DOHH2 (cell line): Measurements from ENCODE around the gene SRA1.

ENCODE experiments used
- H3F3A ChIP-seq: fragments of 200-600 bp; sonication (generic), shearing (Covaris generic); 2 replicates; pipeline ENCODE4 v1.6.0; 2016; ENCODE audit warnings: antibody characterized with exemption, mild to moderate bottlenecking; ENCODE audit not compliant: control insufficient read depth, insufficient read depth
- H3K27ac ChIP-seq: fragments of 200-600 bp; sonication (generic); 2 replicates; pipeline ENCODE4 v1.5.1; 2014; ENCODE audit warnings: low read depth, mild to moderate bottlenecking, low read length, moderate library complexity
- H3K27me3 ChIP-seq: fragments of 200-600 bp; sonication (generic); 2 replicates; pipeline ENCODE4 v1.6.1; 2014; ENCODE audit warnings: mild to moderate bottlenecking, low read length, mixed read lengths; ENCODE audit not compliant: control insufficient read depth
- H3K36me3 ChIP-seq: fragments of 200-600 bp; sonication (generic); 2 replicates; pipeline ENCODE4 v1.6.1; 2014; ENCODE audit warnings: mild to moderate bottlenecking, low read length, moderate library complexity, mixed read lengths; ENCODE audit not compliant: control insufficient read depth
- H3K4me1 ChIP-seq: fragments of 200-600 bp; sonication (generic); 2 replicates; pipeline ENCODE4 v1.6.1; 2014; ENCODE audit warnings: mild to moderate bottlenecking, low read length, mixed read lengths; ENCODE audit not compliant: control insufficient read depth
- H3K4me2 ChIP-seq: fragments of 200-600 bp; sonication (generic); 2 replicates; pipeline ENCODE4 v1.6.0; 2014; ENCODE audit warnings: mild to moderate bottlenecking, low read length, moderate library complexity
- H3K4me3 ChIP-seq: fragments of 200-600 bp; sonication (generic); 2 replicates; pipeline ENCODE4 v1.5.1; 2014; ENCODE audit warnings: mild to moderate bottlenecking, low read length, mixed read lengths
- H3K79me2 ChIP-seq: fragments of 200-600 bp; sonication (generic); 2 replicates; pipeline ENCODE4 v1.6.1; 2014; ENCODE audit warnings: mild to moderate bottlenecking, low read length, mixed read lengths; ENCODE audit not compliant: control insufficient read depth
- H3K9me2 ChIP-seq: fragments of 200-600 bp; sonication (generic); replicated peaks from 2 replicates; pipeline ENCODE4 v1.6.1; 2014; ENCODE audit warnings: mild to moderate bottlenecking, low read length, mixed read lengths; ENCODE audit not compliant: control insufficient read depth
- H3K9me3 ChIP-seq: fragments of 200-600 bp; sonication (generic); 2 replicates; pipeline ENCODE4 v1.6.1; 2014; ENCODE audit warnings: antibody characterized with exemption, low read length, mixed read lengths; ENCODE audit not compliant: control insufficient read depth, insufficient read depth
- H4K20me1 ChIP-seq: fragments of 200-600 bp; sonication (generic); 2 replicates; pipeline ENCODE4 v1.6.0; 2014; ENCODE audit warnings: low read depth, mild to moderate bottlenecking, antibody characterized with exemption, low read length, moderate library complexity; ENCODE audit not compliant: control insufficient read depth, insufficient read depth
- EZH2phosphoT487 ChIP-seq: fragments of 200-600 bp; sonication (generic); IDR thresholded peaks from 2 replicates; pipeline ENCODE4 v1.6.1; 2017; ENCODE audit warnings: borderline replicate concordance, mild to moderate bottlenecking, antibody characterized with exemption, low read length, moderate library complexity, mixed read lengths
- TF ChIP-seq, protein P1 (sequence below): fragments of 200-600 bp; sonication (generic); IDR thresholded peaks from one replicate; pipeline ENCODE4 v1.5.1; 2014; ENCODE audit warnings: antibody characterized with exemption, mild to moderate bottlenecking, low read depth, low read length; ENCODE audit not compliant: poor library complexity, severe bottlenecking

The SRA1 gene

DNA sequence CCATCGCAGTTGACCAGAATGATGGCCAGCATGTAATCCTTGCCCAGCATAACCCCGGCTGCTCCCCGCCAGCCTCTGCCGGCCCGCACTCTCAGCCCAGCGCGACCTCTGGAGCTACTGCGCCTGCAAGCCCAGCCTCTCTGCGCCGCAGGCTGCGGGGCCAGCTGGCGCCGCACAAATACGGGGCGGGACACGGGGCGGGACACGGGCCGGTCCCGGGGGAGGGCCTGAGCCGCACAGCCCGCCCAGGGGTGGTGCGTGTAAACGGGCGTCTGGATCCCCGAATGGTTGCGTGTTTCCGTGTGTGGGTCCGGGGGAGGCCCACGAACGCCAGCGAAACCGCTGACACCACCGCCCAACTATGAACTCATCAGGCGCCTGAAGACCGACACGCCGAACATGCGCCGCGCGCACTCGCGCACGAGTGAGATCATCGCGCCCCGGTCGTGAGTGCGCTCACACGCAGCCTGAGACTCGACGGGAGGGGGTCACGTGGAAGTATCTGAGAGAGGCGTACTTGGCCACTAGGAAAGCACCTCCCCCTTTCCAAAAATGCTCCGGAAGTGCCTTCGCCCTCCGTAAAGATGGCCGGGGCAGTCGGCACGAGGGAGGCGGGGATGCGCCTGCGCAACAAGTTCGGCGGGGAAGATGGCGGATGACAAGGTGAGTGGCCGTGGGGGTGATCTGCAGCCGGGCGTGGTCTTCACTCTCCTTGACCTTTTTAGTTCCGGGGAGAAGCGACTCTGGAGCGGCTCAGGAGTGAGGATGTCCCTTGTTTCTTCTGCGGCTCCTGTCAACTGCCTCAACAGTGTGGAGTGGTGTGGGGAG is 7.1 kb upstream of the SRA1 start, which contains the start of the genes APBB3 and SLC35A4:
Gene APBB3 (minus strand): TSS at position 403 of the 828 bp plus-strand sequence. CDS start 353 bp downstream, at position 50.
Gene SLC35A4 (plus strand): TSS at position 633 of the 828 bp plus-strand sequence. CDS start 2,342 bp downstream, outside the sequence.
- no peaks in the 10 kb centered on the region for H3K27me3 ChIP-seq
- H3K79me2 ChIP-seq: peaks cover 35% of the 10 kb centered on the region
- no peaks in the 10 kb centered on the region for H4K20me1 ChIP-seq
- H3K9me2 ChIP-seq: no peaks in the 10 kb centered on the region
- H3K4me2 ChIP-seq: peak within 1 kb of the TSS; percentile 92
- peak within 1 kb of the TSS; percentile 31 for H3K27ac ChIP-seq
- no peaks in the 10 kb centered on the region for H3K9me3 ChIP-seq
- H3F3A ChIP-seq: no peaks in the 10 kb centered on the region
- H3K36me3 ChIP-seq: peaks cover 37% of the 10 kb centered on the region
- H3K4me1 ChIP-seq: peaks cover 23% of the 10 kb centered on the region
- peak within 1 kb of the TSS; percentile 94 for H3K4me3 ChIP-seq
- TF ChIP-seq EZH2phosphoT487: no peak
- TF ChIP-seq, protein P1, sequence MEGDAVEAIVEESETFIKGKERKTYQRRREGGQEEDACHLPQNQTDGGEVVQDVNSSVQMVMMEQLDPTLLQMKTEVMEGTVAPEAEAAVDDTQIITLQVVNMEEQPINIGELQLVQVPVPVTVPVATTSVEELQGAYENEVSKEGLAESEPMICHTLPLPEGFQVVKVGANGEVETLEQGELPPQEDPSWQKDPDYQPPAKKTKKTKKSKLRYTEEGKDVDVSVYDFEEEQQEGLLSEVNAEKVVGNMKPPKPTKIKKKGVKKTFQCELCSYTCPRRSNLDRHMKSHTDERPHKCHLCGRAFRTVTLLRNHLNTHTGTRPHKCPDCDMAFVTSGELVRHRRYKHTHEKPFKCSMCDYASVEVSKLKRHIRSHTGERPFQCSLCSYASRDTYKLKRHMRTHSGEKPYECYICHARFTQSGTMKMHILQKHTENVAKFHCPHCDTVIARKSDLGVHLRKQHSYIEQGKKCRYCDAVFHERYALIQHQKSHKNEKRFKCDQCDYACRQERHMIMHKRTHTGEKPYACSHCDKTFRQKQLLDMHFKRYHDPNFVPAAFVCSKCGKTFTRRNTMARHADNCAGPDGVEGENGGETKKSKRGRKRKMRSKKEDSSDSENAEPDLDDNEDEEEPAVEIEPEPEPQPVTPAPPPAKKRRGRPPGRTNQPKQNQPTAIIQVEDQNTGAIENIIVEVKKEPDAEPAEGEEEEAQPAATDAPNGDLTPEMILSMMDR: no peak

DNA sequence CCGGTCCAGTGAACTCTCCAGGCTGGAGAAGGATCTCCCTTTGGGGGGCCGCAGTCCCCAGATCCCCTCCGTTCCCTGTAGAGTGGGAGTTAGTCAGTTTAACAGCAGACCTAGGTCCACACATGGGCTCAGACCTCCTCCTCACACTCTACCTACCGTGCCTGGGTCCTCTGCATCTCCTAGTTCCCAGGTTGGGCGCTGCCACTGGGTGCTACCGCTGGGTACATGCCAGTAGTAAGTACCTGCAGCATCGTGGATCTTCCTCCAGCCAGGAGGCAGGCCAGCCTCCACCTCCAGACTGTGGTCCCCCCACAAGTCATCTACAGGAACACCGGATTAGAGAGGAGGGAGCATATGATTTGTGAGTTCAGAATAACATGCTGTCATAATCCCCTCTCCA is 6.3 kb upstream of the SRA1 start:
- H3K27me3 ChIP-seq: no peaks in the 10 kb centered on the region
- H3K4me2 ChIP-seq: peak overlapping the region; percentile 92
- H3K9me2 ChIP-seq: no peaks in the 10 kb centered on the region
- peaks cover 35% of the 10 kb centered on the region for H3K36me3 ChIP-seq
- H3K4me1 ChIP-seq: peaks cover 23% of the 10 kb centered on the region
- no peaks in the 10 kb centered on the region for H3K9me3 ChIP-seq
- TF ChIP-seq EZH2phosphoT487: no peak
- TF ChIP-seq, protein P1: no peak
- no peak overlapping the region for H3K27ac ChIP-seq
- no peaks in the 10 kb centered on the region for H3F3A ChIP-seq
- peak overlapping the region; percentile 94 for H3K4me3 ChIP-seq
- no peaks in the 10 kb centered on the region for H4K20me1 ChIP-seq
- peaks cover 35% of the 10 kb centered on the region for H3K79me2 ChIP-seq

DNA sequence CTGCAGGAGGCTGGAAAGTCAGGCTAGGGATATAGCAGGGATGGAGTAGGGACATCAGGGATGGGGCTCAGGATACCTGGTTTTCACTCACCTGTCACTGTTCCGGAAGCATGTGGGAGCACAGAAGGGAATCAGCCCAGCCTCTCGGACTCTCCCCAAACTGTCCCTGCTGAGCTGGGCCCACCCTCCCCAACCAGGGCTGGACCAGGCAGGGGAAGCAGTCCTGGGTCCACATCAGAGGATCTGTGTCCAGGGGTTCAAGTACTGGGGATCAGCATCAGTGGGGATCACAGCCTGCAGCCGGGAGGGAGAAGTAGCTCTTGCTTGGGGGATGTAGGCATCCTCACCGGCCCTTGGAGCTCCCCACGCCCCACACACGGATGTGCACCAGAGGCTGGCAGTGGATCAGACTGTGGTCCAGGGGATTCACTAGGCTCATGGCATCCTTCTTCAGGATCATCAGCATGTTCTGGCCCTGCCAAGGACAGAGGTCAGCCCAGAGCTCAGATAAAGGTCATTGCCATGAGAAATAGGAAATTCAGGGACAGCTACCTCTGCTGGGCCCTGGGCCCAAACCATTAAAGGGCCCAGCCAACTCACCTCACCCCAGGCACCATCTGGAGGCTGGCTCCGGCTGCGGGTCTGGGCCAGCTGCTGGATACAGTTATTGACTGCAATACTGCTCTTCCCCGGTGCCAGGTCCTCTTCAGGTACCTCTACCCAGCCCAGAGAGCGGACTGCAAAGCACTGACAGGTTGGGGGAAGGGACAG is 4.7 kb upstream of the SRA1 start:
- Histone ChIP-seq H3K9me2 (no peaks in the 10 kb centered on the region), H4K20me1 (no peaks in the 10 kb centered on the region), H3K36me3 (peaks cover 21% of the 10 kb centered on the region), H3K27me3 (no peaks in the 10 kb centered on the region), H3K4me1 (peaks cover 32% of the 10 kb centered on the region), H3K4me2 (no peak overlapping the region), H3F3A (no peaks in the 10 kb centered on the region), H3K9me3 (no peaks in the 10 kb centered on the region), H3K79me2 (peaks cover 37% of the 10 kb centered on the region), H3K27ac (no peak overlapping the region), H3K4me3 (no peak overlapping the region)
- TF ChIP-seq, protein P1: no peak
